ENCODE measurements around the gene BEAN1.

- TF ChIP-seq, protein P1, sequence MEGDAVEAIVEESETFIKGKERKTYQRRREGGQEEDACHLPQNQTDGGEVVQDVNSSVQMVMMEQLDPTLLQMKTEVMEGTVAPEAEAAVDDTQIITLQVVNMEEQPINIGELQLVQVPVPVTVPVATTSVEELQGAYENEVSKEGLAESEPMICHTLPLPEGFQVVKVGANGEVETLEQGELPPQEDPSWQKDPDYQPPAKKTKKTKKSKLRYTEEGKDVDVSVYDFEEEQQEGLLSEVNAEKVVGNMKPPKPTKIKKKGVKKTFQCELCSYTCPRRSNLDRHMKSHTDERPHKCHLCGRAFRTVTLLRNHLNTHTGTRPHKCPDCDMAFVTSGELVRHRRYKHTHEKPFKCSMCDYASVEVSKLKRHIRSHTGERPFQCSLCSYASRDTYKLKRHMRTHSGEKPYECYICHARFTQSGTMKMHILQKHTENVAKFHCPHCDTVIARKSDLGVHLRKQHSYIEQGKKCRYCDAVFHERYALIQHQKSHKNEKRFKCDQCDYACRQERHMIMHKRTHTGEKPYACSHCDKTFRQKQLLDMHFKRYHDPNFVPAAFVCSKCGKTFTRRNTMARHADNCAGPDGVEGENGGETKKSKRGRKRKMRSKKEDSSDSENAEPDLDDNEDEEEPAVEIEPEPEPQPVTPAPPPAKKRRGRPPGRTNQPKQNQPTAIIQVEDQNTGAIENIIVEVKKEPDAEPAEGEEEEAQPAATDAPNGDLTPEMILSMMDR (conservative IDR thresholded peaks at IDR 0.05 in 1 of 2, IDR thresholded peaks at IDR 0.05 in 1 of 2; ENCODE audit: low read depth in 1 of 2, low read length in 2 of 2) = no peak
- no peak for TF ChIP-seq EZH2 (IDR thresholded peaks at IDR 0.05; ENCODE audit: low read length, missing control alignments)
Observed at GRCh38 chr16:66379571-66379941, 47.5 kb upstream of the BEAN1 start.

All from fibroblast of lung (primary cell).